NCI-H128 (cell line): ENCODE measurements around the gene VAMP1.
"Not testable (repeated sequence)": the region's sequence is repeated elsewhere in the genome, so short reads cannot be mapped to it uniquely, and the experiment has no call there.

Source experiments
- DNase-seq: peaks from one replicate; lab custom pipeline; 2025; ENCODE audit not compliant: unreplicated experiment; lab: John Stamatoyannopoulos, UW

The VAMP1 gene

GRCh38 chr12:6469609-6470374 lies 685 bp downstream of the VAMP1 start:
- DNase-seq: no peak

DNA sequence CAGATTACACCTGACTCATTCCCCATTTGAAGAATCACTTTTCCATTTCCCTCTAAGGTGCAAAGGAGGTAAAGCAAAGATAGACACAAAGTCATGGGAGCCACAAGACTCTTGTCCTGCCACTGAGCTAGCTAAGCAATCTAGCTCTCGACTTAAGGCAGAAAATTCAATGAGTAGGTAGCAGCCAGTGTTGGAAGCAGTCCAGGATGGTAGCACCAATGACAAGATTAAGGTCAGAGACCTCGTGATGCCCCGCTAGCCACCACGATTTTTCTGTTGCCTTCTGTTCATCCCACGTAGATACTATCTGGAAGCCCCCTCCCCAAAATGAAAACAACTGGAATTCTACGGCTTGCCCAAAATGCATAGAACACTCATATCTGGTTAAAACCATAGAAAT lies 1.4 kb downstream of the VAMP1 start:
- no peak for DNase-seq

- no peak for DNase-seq
Measured at GRCh38 chr12:6468283-6468575, 2.2 kb downstream of the VAMP1 start.

DNA sequence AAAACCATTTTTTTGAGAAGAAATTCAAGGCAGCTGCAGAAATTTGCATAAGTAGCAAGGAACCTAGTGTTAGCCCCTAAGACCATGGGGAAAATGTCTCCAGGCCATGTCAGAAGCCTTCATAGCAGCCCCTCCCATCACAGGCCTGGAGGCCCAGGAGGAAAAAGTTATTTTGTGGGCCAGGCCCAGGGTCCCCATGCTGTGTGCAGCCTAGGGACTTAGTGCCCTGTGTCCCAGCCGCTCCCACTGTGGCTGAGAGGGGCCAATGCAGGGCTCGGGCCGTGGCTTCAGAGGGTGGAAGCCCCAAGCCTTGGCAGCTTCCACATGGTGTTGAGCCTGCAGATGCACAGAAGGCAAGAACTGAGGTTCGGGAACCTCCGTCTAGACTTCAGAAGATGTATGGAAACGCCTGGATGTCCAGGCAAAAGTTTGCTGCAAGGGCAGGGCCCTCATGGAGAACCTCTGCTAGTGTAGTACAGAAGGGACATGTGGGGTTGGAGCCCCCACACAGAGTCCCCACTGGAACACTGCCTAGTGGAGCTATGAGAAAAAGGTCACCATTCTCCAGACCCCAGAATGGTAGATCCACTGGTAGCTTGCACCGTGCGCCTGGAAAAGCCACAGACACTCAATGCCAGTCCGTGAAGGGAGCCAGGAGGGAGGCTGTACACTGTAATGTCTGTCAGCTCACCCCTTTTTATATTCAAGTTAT lies 2.8 kb downstream of the VAMP1 start:
- not testable (repeated sequence) for DNase-seq

GRCh38 chr12:6466751-6467150 lies 3.7 kb downstream of the VAMP1 start:
- DNase-seq: not testable (repeated sequence)

GRCh38 chr12:6466184-6466573 lies 4.3 kb downstream of the VAMP1 start:
- DNase-seq: no peak

DNA sequence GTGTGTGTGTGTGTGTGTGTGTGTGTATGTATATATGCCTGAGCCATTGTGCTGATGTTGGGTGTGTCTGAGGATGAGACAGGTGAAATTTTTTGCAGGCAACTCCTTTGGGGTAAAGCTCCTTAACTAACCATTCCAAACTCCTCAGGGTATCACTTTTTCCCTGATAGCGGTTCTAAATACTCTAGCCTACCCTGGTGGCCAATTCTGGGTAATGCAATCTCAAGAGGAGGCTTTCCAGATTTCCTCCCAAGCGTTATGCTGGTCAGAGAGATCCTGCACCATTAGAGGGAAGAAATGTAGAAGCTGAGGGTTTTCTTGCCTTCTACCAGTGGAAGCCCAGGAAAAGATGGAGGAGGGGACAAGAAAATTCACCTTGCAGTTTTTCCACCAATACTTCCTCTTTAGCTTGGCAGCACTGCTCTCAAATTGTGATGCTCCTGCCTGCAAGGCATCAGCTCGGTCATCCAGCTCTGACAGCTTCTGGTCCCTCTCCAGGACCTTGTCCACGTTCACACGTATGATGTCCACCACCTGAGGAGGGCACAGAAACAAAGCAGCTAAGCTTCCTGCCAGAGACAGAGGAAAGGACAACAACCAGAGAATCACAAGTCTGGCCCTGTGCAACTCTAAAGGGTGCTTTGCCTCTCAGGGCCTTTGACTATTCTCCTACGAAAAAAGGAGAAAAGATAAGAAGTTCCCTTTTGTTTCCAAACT lies 4.9 kb downstream of the VAMP1 start:
- peak; percentile 67 for DNase-seq

GRCh38 chr12:6464531-6464930 lies 5.9 kb downstream of the VAMP1 start:
- DNase-seq: no peak

- no peak for DNase-seq
Measured at GRCh38 chr12:6463858-6464257, 6.6 kb downstream of the VAMP1 start.

DNA sequence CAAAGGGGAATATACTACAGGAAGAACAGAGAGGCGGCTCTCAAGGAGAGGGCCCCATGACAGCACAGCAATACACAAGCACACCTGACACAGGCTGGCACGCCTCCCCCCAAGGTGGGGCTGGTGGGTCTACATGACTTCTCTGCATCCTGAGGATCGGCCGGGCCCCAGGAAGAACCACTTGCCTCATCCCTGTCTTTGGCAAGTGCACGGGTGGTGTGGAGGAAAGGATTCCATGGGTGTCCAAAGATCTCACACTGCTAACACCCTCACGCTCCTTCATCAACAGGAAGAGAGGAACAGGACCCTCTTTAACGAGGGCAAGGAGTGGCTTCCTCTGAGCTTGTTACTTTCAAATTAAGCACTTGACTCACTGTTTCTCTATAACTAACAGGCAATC lies 7.3 kb downstream of the VAMP1 start:
- no peak for DNase-seq

DNA sequence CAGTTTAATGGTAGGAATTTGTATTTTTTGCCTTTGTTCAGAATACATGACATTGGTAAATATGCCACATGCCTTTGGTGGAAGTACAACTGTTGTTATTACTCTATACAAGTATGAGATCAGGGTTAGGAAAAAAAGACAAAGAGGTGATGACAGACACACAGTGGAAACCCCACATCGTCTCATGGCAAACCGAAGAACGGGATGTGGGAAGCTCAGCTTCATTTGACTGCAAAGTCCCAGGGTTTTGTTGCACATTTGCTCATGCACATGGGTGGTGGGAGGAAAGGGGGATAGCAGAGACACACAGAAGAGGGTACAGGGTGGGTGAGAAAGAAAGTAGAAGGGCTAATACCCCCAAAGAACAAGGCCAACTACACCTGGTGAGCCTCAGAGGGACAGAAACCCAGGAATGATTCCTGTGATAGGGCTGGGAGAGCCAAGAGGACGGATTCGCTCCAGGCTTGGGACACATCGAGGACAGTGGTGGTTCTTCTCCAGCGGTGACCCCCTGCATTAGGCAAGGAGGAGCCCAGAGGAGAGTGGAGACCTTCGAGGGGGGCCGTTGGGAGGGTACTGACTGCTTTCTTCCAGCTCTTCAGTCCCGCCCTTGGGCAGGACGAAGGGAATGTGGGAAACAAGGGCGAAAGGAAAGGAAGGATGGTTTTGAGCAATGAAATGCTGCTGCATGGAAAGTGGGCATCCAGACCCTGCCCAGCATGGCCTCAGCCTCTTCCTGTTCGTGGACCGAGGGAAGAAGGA lies 8.1 kb downstream of the VAMP1 start:
- no peak for DNase-seq

- DNase-seq: no peak
Measured at GRCh38 chr12:6461401-6462233, 8.9 kb downstream of the VAMP1 start.

DNA sequence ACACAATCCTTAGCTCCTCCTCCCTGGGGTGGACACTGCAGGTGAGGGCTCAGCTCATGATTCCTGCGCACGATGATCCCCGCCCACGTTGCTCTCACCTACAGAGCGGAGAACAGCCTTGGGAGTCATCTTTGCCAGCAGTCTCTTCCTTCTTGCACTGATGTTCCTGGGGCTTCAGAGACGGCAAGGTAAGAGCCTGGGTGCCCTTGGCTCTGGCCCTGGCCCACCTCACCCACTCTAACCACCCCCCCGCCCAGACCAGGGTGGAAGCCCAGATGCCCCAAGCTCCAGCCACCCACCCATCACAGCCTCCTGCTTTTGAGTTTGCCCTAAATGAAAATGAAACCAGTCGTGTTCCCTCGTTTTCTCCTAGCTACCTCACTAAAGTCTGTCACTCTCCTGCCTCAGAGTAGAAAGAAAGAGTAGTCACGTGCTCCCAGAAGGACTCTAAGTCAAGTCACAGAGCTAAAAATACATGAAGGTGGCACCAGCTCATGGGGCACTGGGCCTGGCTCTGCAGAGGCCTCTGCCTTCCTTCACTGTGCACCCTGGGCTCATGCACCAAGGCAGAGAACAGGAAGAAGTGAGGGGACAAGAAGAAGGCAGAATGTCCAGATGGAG lies 9.6 kb downstream of the VAMP1 start:
- DNase-seq: no peak

DNA sequence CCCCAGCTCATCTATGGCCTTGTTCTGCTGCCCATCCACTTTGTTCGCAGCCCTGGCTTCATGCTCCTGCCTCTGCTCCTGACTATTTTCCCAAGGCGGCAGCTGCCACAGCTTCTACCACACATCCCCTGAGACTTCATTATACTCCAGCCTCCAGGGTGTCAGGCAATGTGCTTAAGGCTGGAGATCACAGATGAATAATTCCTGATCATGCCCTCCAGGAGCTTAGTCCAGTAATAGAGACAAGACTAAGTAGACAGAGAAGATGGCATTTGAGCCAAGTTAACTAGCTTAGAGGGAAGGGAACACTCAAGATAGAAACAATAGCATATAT lies 11.5 kb downstream of the VAMP1 start:
- no peak for DNase-seq

DNA sequence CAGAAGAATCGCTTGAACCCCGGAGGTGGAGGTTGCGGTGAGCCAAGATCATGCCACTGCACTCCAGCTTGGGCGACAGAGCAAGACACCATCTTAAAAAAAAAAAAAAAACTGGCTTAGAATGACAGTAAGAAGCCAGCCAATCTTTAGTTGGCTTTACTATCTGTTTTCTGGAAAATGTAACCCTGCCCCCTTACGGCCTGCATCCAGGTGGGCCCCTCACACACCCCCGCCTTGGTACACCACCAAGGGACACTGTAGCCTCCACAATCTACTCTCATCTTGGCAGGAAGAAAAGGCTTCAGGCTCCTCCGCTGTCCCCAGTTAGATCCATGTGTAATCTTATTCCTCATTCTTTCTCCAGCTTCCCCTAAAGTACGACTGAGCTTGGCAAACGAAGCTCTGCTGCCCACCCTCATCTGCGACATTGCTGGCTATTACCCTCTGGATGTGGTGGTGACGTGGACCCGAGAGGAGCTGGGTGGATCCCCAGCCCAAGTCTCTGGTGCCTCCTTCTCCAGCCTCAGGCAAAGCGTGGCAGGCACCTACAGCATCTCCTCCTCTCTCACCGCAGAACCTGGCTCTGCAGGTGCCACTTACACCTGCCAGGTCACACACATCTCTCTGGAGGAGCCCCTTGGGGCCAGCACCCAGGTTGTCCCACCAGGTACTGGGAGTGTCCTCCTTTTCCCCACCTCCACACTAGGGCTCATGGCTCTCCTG lies 12.0 kb downstream of the VAMP1 start:
- DNase-seq: no peak

DNA sequence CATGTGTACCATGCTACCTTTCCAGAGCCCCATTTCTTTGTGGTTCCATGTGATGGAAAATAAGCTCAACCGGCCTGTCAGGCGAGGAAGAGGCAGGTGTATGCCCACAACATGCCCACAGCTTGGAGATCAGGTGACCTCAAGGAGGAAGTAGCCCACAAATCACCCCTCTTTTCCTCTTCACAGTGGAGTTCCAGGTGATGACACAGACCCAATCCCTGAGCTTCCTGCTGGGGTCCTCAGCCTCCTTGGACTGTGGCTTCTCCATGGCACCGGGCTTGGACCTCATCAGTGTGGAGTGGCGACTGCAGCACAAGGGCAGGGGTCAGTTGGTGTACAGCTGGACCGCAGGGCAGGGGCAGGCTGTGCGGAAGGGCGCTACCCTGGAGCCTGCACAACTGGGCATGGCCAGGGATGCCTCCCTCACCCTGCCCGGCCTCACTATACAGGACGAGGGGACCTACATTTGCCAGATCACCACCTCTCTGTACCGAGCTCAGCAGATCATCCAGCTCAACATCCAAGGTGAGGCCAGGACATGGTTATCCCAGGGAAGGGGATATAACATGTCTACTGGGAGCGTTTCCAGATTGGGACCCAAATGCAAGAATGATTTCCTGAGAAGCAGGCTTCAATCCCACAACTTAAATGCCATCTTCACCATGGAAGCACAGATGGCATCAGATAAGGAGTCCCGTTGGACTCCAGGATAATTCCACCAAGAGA lies 13.1 kb downstream of the VAMP1 start:
- no peak for DNase-seq

- no peak for DNase-seq
Measured at GRCh38 chr12:6452944-6453630, 17.4 kb downstream of the VAMP1 start.

DNA sequence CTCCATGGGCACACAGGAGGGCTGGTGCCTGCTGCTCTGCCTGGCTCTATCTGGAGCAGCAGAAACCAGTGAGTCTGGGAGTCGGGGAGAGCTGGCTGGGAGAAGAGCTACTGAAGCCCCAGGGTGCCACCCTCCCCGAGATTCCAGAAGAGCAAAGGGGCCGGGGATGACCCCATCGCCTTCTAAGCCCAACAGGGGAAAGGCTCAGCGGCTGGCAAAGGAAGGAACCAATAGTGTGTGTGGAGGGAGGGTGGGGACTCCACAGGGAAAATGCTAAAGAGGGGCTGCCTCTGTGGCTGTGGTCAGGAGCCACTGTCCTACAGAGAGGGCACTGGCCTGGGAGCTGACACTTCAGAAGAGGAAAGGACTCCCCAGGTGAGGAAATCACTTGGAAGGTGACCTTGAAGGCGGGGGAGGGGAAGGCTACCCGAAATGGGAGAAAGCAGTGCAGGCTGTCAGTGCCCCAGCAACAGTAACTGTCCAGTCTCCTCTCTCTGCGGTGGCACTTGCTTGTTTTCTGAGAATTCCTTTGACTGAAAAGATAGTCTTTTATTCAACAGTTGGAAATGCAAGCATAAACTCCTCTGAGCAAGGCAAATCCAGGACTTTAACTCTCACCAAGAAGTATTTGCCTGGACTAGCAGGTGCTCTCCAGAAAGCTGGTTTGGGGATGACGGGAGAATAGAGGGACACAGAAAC lies 18.1 kb downstream of the VAMP1 start:
- peak; percentile 15 for DNase-seq
